GM18507 (cell line): ENCODE measurements around the gene ENPP6.
"Not testable (repeated sequence)": the region's sequence is repeated elsewhere in the genome, so short reads cannot be mapped to it uniquely, and the experiment has no call there.

Experiments used
- DNase-seq: peaks from one replicate; pipeline ENCODE4 v3.0.0; 2011; ENCODE audit warnings: low read depth; ENCODE audit not compliant: insufficient read length; ENCODE audit errors: extremely low spot score
- FAIRE-seq: peaks from 2 replicates; lab custom pipeline; 2011; peaks lifted over from hg19 to GRCh38; lab: Jason Lieb, UNC

Gene ENPP6

GRCh38 chr4:184156163-184156920 lies 61.3 kb downstream of the ENPP6 start:
- FAIRE-seq (no peak), DNase-seq (no peak)

- FAIRE-seq (no peak), DNase-seq (no peak)
Measured at GRCh38 chr4:184154199-184154598, 63.5 kb downstream of the ENPP6 start.

DNA sequence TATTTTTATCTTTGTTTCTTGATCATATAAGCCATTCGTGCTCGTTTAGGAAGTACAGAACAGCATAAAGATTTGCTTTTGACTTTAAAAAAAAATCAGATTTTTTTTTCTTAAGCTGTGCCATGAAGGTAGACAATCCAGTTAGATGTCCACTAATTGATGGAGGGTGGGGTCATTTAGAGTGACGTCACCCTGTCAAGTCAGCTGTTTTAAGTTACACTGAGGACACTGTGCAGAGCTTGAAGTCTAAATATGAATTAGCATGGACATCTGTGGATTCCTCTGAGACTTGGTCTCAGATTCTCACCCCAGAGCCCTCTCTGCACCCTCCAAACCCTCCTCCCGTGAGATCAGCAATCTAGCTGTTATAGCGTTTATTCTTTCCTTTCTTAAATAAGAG lies 63.9 kb downstream of the ENPP6 start:
- FAIRE-seq (no peak), DNase-seq (no peak)

- FAIRE-seq: no peak
- no peak for DNase-seq
Measured at GRCh38 chr4:184151988-184152485, 65.6 kb downstream of the ENPP6 start.

DNA sequence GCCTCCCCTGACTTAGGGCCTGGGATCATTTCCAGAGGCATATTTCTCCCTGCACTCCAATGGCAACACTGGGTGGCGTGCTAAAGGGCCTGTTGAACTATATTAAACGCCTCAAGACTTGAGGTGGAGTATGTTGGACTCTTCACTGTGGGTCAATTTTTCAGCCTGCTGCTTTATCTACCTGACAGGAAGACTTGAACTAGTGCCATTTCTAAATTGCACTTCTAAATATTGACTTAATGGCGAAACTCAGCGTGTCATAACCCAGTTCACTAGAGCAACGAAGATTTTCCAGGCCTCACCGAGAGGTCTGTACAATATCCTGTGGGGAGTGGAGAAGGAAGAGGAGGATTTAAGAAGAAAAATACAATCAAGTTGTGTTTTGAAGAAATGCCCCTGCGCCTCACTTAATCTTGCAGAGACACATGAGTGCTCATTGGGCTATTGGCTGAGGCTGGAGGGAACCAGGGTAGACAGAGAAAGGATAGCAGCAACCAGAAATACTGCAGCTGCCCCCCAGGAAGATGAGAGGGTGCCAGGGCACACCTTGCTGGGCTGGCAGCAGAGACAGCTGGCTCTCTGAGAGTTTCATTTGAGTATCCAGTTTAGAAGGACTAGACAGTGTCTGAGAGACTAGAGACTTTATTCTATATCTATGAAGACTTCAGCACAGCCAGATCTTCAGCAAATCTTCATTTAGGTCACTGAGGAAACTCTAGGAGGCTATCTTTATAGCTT lies 67.4 kb downstream of the ENPP6 start:
- no peak for FAIRE-seq
- DNase-seq: no peak

DNA sequence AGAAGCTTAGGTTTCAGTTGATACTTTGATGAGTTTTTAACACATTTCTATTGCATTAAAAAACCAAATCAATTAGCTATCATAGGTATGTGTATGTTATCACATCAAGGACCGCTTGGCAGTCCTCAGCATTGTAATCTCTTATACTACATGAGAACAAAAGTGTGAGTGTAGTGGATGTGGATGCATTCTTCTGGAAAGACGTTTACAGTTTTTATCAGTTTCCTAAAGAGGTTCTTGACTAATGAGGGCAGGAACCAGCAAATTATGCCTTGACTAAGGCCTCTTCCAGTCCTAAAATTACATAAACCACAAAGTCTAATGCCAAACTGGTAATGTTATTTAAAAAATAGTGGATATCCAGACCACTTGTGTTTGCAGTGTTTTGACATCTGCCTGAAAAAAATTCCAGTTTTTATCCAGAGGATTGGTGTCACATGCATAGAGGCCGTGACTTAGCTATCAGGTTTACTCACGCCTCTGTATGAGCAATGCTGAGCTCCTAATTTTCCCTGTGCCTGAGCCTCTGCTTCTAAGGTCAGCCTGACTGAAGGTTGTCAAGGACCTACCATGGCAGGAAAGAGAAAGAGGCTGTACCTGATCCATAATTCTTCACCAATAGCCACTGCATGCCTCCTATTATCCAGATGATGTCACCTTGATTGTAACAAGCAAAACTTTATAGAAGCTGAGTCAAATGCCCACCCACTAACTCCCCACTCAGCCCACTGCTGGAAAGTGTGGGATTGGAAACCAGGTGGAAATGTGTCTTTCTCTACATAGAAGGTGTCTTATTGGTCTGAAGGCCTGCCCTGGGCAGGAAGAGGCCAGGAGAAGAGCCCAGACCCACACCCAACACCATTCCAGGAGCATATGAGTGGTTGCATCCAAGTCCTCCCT lies 68.7 kb downstream of the ENPP6 start:
- FAIRE-seq (no peak), DNase-seq (no peak)

- DNase-seq (no peak), FAIRE-seq (no peak)
Measured at GRCh38 chr4:184147858-184148737, 69.6 kb downstream of the ENPP6 start.

DNA sequence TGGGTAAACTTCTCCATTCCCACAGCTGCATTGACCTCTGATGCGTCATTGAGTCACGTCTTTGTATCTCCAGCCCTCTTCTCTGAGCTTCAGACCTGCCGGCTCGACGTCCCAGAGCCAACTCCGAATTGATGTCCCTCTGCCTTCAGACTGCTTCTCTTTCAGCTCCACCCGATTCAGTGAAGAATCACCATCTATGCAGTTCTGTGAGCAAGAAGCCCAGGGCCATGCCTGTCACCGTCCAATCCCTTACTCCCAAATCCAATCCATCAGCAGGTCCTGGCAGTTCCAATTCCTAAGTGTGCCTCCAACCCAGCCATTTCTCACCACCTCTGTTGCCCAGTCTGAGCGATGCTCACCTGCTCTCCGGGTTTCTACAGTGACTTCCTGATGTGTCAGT lies 70.7 kb downstream of the ENPP6 start:
- no peak for FAIRE-seq
- DNase-seq: no peak

- DNase-seq (no peak), FAIRE-seq (no peak)
Measured at GRCh38 chr4:184145596-184145995, 72.1 kb downstream of the ENPP6 start.

DNA sequence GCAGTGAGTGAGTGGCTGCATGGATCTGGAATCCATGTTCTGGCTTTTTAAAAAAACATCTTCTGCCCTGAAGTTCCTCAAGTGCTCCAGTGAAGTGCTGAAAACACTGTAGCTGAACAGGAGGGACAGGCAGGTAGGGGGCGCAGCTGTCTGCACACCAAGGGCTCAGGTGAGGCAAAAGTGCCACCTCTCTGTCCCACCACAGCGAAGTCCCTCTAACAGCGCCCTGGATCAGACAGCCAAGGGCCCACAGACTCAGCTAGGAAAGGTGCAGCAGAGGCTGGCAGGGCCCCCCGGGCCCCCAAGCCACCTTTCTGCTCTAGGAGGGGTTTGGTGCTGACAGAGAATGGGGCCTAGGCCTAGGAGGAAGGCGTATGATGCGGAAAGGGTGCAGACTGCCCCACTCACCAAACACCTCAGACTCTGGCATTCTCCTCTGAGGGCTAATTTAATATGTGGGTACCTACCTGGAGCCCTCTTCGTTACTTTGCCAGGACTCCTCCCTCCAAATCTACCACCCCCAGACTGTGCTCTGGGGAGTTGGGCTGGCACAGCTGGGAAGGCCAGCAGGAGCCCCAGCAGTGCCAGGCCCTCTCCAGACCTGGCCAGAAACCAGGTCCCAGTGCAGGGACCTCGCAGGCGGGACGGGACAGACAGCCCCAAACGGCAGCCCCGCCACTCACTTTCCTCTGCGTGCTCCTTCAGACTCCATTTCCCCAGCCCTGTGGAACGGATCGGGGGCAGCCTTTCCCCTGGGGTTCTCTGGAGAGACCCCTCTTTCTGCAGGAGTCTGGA lies 73.7 kb downstream of the ENPP6 start:
- DNase-seq: no peak
- FAIRE-seq: no peak

GRCh38 chr4:184142121-184143000 lies 75.3 kb downstream of the ENPP6 start:
- DNase-seq: no peak
- FAIRE-seq: no peak

GRCh38 chr4:184140901-184141300 lies 76.8 kb downstream of the ENPP6 start:
- FAIRE-seq, DNase-seq: not testable (repeated sequence)

DNA sequence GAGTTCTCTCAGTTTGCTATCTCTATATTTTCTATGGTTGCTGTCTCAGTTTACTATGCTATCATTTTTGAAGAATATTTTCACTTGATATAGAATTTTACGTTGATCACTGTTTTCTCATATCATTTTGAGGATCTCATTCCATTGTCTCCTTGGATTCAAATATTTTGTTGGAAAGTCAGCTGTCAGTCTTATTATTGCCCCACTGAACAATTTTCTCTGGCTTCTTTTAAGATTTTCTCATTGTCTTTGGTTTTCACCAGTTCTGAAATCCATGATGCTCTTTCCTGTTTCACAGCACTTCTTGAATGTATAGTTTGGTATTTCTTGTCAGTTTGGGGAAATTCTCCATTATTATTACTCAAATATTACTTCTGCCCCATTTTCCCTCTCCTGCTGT lies 81.1 kb downstream of the ENPP6 start:
- FAIRE-seq (no peak), DNase-seq (no peak)

- FAIRE-seq: no peak
- DNase-seq: no peak
Measured at GRCh38 chr4:184126800-184127199, 90.9 kb downstream of the ENPP6 start.

- DNase-seq: no peak
- no peak for FAIRE-seq
Measured at GRCh38 chr4:184122631-184123408, 94.9 kb downstream of the ENPP6 start.

DNA sequence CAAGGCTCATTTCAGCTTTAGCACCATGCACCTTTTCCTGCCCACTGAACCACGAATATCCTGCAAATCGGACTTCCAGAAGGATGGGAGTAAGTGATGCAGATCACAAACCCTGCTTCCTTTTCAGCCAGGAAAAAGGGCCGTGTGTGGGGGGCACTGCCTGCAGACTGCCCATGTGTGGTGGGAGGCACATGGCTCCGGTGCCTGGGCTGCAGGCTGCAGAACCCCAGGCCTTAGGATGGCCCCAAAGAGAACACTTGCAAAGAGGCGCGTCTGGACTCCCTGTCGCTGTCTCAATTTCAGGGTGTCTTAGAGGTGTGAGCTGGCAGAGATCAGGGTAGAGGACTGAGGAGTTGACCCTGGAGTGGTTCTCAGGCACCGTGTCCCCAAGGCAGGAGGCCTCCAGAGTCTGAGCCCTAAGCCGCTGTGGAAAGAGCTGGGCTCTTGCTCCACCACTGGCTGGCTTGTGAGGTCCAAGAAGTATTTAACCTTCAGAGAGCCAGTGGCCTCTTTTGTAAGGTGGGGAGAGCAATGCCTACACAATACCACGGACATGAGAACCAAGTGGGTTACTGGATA lies 97.0 kb downstream of the ENPP6 start:
- FAIRE-seq: no peak
- DNase-seq: no peak
